Osteoblast (primary cell): ENCODE results near the gene CPXM2. TPM values are rescaled to one million over a fixed set of nuclear protein-coding genes. Genes with fewer than 3 reads are reported as not detected.

Experiments
- DNase-seq: peaks from one replicate; pipeline ENCODE4 v3.0.0; 2011; ENCODE audit warnings: low spot score, mixed read lengths; ENCODE audit not compliant: insufficient read length; ENCODE audit errors: missing footprints
- H2AFZ ChIP-seq: 2 replicates; pipeline ENCODE4 v1.6.0; 2011; ENCODE audit warnings: mild to moderate bottlenecking, low read length
- H3K27ac ChIP-seq: 2 replicates; pipeline ENCODE4 v1.5.1; 2011; ENCODE audit warnings: mild to moderate bottlenecking, low read depth, low read length, moderate library complexity
- H3K27me3 ChIP-seq: 2 replicates; pipeline ENCODE4 v1.6.0; 2012; ENCODE audit warnings: mild to moderate bottlenecking, control low read depth, inconsistent platforms, low read length, moderate library complexity; ENCODE audit not compliant: insufficient read depth
- H3K36me3 ChIP-seq: 2 replicates; pipeline ENCODE4 v1.5.1; 2011; ENCODE audit warnings: mild to moderate bottlenecking, low read length, control low read depth, moderate library complexity; ENCODE audit not compliant: insufficient read depth
- H3K4me1 ChIP-seq: 2 replicates; pipeline ENCODE4 v1.5.1; 2011; ENCODE audit warnings: mild to moderate bottlenecking, low read length, control low read depth, moderate library complexity; ENCODE audit not compliant: insufficient read depth
- H3K4me2 ChIP-seq: 2 replicates; pipeline ENCODE4 v1.6.0; 2011; ENCODE audit warnings: mild to moderate bottlenecking, low read length; ENCODE audit not compliant: insufficient read depth
- H3K4me3 ChIP-seq: fragments of 200-600 bp; sonication (generic); 3 replicates; pipeline ENCODE4 v1.5.1; 2012; ENCODE audit warnings: mild to moderate bottlenecking, low read length, inconsistent platforms; ENCODE audit not compliant: insufficient read depth
- H3K79me2 ChIP-seq: 2 replicates; pipeline ENCODE4 v1.6.0; 2012; ENCODE audit warnings: mild to moderate bottlenecking, low read length, control low read depth, inconsistent platforms; ENCODE audit not compliant: insufficient read depth
- H3K9me3 ChIP-seq: 2 replicates; pipeline ENCODE4 v1.5.1; 2011; ENCODE audit warnings: low read depth, low read length, control low read depth
- H4K20me1 ChIP-seq: 2 replicates; pipeline ENCODE4 v1.6.0; 2012; ENCODE audit warnings: mild to moderate bottlenecking, low read length, control low read depth; ENCODE audit not compliant: insufficient read depth
- CTCF ChIP-seq: IDR thresholded peaks from 2 replicates; pipeline ENCODE4 v1.5.1; 2011; ENCODE audit warnings: mild to moderate bottlenecking, low read depth, low read length, moderate library complexity; ENCODE audit errors: extremely low read depth
- total RNA-seq: library from RNA; depleted of rRNA; stranded (reverse); fragments of >200 nt; gene quantifications from 2 replicates; pipeline ENCODE4 v1.2.3, GENCODE V29; 2012

The CPXM2 gene
- total RNA-seq, 1 donor: 0.36 TPM

GRCh38 chr10:123897146-123897545 lies 5.5 kb upstream of the CPXM2 start:
- H2AFZ ChIP-seq: no peak overlapping the region
- no peak overlapping the region for H3K27ac ChIP-seq
- H3K4me2 ChIP-seq: no peak overlapping the region
- peaks cover 3% of the 10 kb centered on the region for H3K27me3 ChIP-seq
- no peaks in the 10 kb centered on the region for H3K9me3 ChIP-seq
- H4K20me1 ChIP-seq: no peaks in the 10 kb centered on the region
- no peaks in the 10 kb centered on the region for H3K36me3 ChIP-seq
- no peak overlapping the region for H3K4me3 ChIP-seq
- TF ChIP-seq CTCF: no peak
- H3K79me2 ChIP-seq: no peaks in the 10 kb centered on the region
- peak; percentile 21 for DNase-seq
- H3K4me1 ChIP-seq: no peaks in the 10 kb centered on the region

- Histone ChIP-seq H3K79me2 (no peaks in the 10 kb centered on the region), H3K27me3 (peaks cover 3% of the 10 kb centered on the region), H3K4me3 (no peak overlapping the region), H2AFZ (no peak overlapping the region), H3K4me1 (no peaks in the 10 kb centered on the region), H4K20me1 (no peaks in the 10 kb centered on the region), H3K36me3 (no peaks in the 10 kb centered on the region), H3K27ac (no peak overlapping the region), H3K9me3 (no peaks in the 10 kb centered on the region), H3K4me2 (no peak overlapping the region)
- no peak for TF ChIP-seq CTCF
- peak; percentile 10 for DNase-seq
Observed at GRCh38 chr10:123896246-123896927, 4.8 kb upstream of the CPXM2 start.

GRCh38 chr10:123893651-123894050 lies 2.0 kb upstream of the CPXM2 start:
- no peaks in the 10 kb centered on the region for H3K4me1 ChIP-seq
- no peaks in the 10 kb centered on the region for H3K9me3 ChIP-seq
- TF ChIP-seq CTCF: no peak

GRCh38 chr10:123890756-123891143 lies 857 bp downstream of the CPXM2 start:
- Histone ChIP-seq H3K4me2 (no peak overlapping the region), H4K20me1 (no peaks in the 10 kb centered on the region), H2AFZ (no peak overlapping the region), H3K27ac (no peak overlapping the region), H3K4me3 (no peak overlapping the region), H3K4me1 (no peaks in the 10 kb centered on the region), H3K27me3 (peaks cover 11% of the 10 kb centered on the region), H3K79me2 (no peaks in the 10 kb centered on the region), H3K9me3 (no peaks in the 10 kb centered on the region), H3K36me3 (no peaks in the 10 kb centered on the region)
- no peak for TF ChIP-seq CTCF
- no peak for DNase-seq

More at GRCh38 chr10:123893651-123894050, 2.0 kb upstream of the CPXM2 start:
- no peak for DNase-seq
- H3K79me2 ChIP-seq: no peaks in the 10 kb centered on the region
- no peak overlapping the region for H3K4me3 ChIP-seq
- no peak overlapping the region for H3K4me2 ChIP-seq
- H3K27ac ChIP-seq: no peak overlapping the region
- H3K27me3 ChIP-seq: peaks cover 11% of the 10 kb centered on the region
- no peak overlapping the region for H2AFZ ChIP-seq
- H3K36me3 ChIP-seq: no peaks in the 10 kb centered on the region
- no peaks in the 10 kb centered on the region for H4K20me1 ChIP-seq
